Right ventricle myocardium inferior (tissue), 1 donor: ENCODE results near the gene RNF113B. TPM values are rescaled to one million over a fixed set of nuclear protein-coding genes. Genes with fewer than 3 reads are reported as not detected.

ENCODE experiments used
- ATAC-seq: fragments of 200-7000 bp; cut with Tn5 transposase; one replicate; pipeline ENCODE4 v1.9.1; 2020; ENCODE audit warnings: mild to moderate bottlenecking, moderate library complexity
- DNase-seq: peaks from one replicate; pipeline ENCODE4 v3.0.0; 2021; ENCODE audit errors: missing footprints
- intact Hi-C: fragments of 100-400 bp; cut with DNase I; formaldehyde crosslinking; loops from one replicate; pipeline ENCODE4 v1.11.0; 2022
- total RNA-seq: library from RNA; stranded (reverse); fragmentation: NEBNext Ultra II Directional; extraction: Animal tissue kit (Norgen Biotek cat#: 25700); gene quantifications from one replicate; pipeline ENCODE4 v1.2.1, GENCODE V29; 2021
- donor health status: DM: no; HTN: yes; CAD: no; lungs with severe emphysema.

The RNF113B gene
- total RNA-seq, 1 donor from 2014 or later = not detected

- intact Hi-C loops = no loop called here
- ATAC-seq (no peak), DNase-seq (no peak)
These were observed 30.3 kb upstream of the RNF113B start for GRCh38 chr13:98207416-98207815.

GRCh38 chr13:98206946-98207345, 29.9 kb upstream of the RNF113B start:
- intact Hi-C loops = no loop called here
- ATAC-seq (no peak), DNase-seq (no peak)

- no peak for ATAC-seq
- intact Hi-C loops = no loop called here
- no peak for DNase-seq
These were observed 27.5 kb upstream of the RNF113B start for GRCh38 chr13:98204546-98204945.

GRCh38 chr13:98203646-98204326, 26.7 kb upstream of the RNF113B start:
- intact Hi-C loops = no loop called here
- no peak for DNase-seq

GRCh38 chr13:98201984-98202383, 24.9 kb upstream of the RNF113B start:
- intact Hi-C loops = no loop called here
- no peak for ATAC-seq
- no peak for DNase-seq

More at GRCh38 chr13:98203646-98204326, 26.7 kb upstream of the RNF113B start:
- ATAC-seq = no peak

GRCh38 chr13:98201189-98201588, 24.1 kb upstream of the RNF113B start:
- ATAC-seq (no peak), DNase-seq (no peak)
- intact Hi-C loops = no loop called here

GRCh38 chr13:98200211-98200878, 23.3 kb upstream of the RNF113B start:
- intact Hi-C loops = no loop called here
- DNase-seq = no peak
- no peak for ATAC-seq

GRCh38 chr13:98199480-98199879, 22.4 kb upstream of the RNF113B start:
- DNase-seq (no peak), ATAC-seq (no peak)
- intact Hi-C loops = no loop called here

GRCh38 chr13:98198683-98199082, 21.6 kb upstream of the RNF113B start:
- intact Hi-C loops = no loop called here
- no peak for DNase-seq
- ATAC-seq = no peak

- ATAC-seq = no peak
- no peak for DNase-seq
- intact Hi-C loops = no loop called here
These were observed 18.2 kb upstream of the RNF113B start for GRCh38 chr13:98195054-98195791.

- DNase-seq = no peak
- no peak for ATAC-seq
- intact Hi-C loops = no loop called here
These were observed 14.9 kb upstream of the RNF113B start for GRCh38 chr13:98192008-98192407.

GRCh38 chr13:98190889-98191444, 13.9 kb upstream of the RNF113B start:
- DNase-seq = no peak
- intact Hi-C loops = no loop called here
- no peak for ATAC-seq

GRCh38 chr13:98189841-98190505, 12.9 kb upstream of the RNF113B start:
- DNase-seq (no peak), ATAC-seq (no peak)
- intact Hi-C loops = no loop called here

- no peak for ATAC-seq
These were observed 11.6 kb upstream of the RNF113B start for GRCh38 chr13:98188544-98189166.

GRCh38 chr13:98187965-98188261, 10.8 kb upstream of the RNF113B start:
- intact Hi-C loops = no loop called here
- ATAC-seq (no peak), DNase-seq (no peak)

More at GRCh38 chr13:98188544-98189166, 11.6 kb upstream of the RNF113B start:
- DNase-seq = no peak
- intact Hi-C loops = no loop called here

- intact Hi-C loops = no loop called here
- no peak for DNase-seq
- ATAC-seq = no peak
These were observed 10.3 kb upstream of the RNF113B start for GRCh38 chr13:98187155-98187964.

GRCh38 chr13:98184792-98185191, 7.7 kb upstream of the RNF113B start:
- intact Hi-C loops = no loop called here
- no peak for DNase-seq
- ATAC-seq = no peak

- intact Hi-C loops = no loop called here
- ATAC-seq = no peak
- DNase-seq = no peak
These were observed 5.5 kb upstream of the RNF113B start for GRCh38 chr13:98182589-98182988.
